Sigmoid colon (tissue), 4 donors: Measurements from ENCODE around the gene TSPEAR.

ENCODE experiments used
- CTCF ChIP-seq, 4 experiments: fragments of 450-650 bp in 3 of 4; fragments of 200-600 bp in 1 of 4; IDR thresholded peaks; one replicate each; pipeline ENCODE4 v1.5.1; 2016 to 2019; ENCODE audit warnings: antibody characterized with exemption in 4 of 4, mild to moderate bottlenecking in 3 of 4, moderate library complexity in 2 of 4
- POLR2AphosphoS5 ChIP-seq, 4 donors: sonication (generic); formaldehyde crosslinking; IDR thresholded peaks; one replicate each; pipeline ENCODE4 v1.6.1; 2017; ENCODE audit warnings: antibody characterized with exemption in 4 of 4

DNA sequence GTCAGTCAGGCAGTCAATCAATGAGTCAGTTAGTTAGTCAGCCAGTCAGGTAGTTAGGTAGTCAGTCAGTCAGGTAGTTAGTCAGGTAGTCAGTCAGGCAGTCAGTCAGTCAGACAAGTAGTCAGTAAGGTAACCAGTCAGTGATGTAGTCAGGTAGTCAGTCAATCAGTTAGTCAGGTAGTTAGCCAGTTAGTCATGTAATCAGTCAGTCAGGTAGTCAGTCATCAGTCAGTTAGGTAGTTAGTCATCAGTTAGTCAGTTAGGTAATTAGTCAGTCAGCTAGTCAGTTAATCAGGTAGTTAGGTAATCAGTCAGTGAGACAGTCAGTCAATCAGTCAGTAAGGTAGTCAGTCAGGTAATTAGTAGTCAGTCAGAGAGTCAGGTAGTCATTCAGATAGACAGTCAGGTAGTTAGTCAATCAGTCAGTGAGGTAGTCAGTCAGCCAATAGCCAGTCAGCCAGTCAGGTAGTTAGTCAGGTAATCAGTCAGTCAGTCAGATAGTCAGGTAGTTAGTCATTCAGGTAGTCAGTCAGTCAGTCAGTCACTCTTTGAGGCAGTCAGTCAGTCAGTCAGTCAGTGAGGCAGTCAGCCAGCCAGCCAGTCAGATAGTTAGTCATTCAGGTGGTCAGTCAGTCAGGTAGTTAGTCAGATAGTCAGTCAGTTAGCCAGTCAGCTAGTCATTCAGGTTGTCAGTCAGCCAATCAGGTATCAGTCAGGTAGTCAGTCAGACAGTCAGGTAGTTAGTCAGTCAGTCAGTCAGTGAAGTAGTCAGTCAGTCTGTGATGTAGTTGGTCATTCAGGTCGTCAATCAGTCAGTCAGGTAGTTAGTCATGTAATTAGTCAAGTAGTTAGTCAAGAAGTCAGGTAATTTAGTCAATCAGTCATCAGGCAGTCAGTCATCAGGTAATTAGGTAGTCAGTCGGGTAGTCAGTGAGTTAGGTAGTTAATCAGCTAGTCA lies 186.7 kb downstream of the TSPEAR start:
- no peak for TF ChIP-seq CTCF (IDR thresholded peaks at IDR 0.05)
- no peak for TF ChIP-seq POLR2AphosphoS5 (IDR thresholded peaks at IDR 0.05)
